HepG2 (cell line): ENCODE measurements around the gene ATP7B. TPM values are rescaled to one million over a fixed set of nuclear protein-coding genes. Genes with fewer than 3 reads are reported as not detected.

ENCODE experiments used
- ATAC-seq: fragments of 200-7000 bp; cut with Tn5 transposase; 3 replicates; pipeline ENCODE4 v1.9.1; 2020; ENCODE audit warnings: mild to moderate bottlenecking, moderate library complexity
- BruUV-seq: library from RNA; stranded (reverse); fragments of 400-500 nt; replicated peaks from 2 replicates; lab custom pipeline; 2021; lab: Mats Ljungman, UMichigan
- CTCF ChIA-PET: fragments of 300-600 bp; formaldehyde crosslinking; extraction: SDS; loops from one replicate; lab custom pipeline; 2021; ENCODE audit warnings: low total read pairs, inconsistent platforms, low intra/inter-chr PET ratio; lab: Yijun Ruan, JAX
- POLR2A ChIA-PET: fragments of 350-600 bp; sonication (Branson Sonifier 250); formaldehyde crosslinking; loops from one replicate; lab custom pipeline; 2020; ENCODE audit warnings: antibody characterized with exemption, inconsistent platforms; lab: Yijun Ruan, JAX
- DNase-seq: peaks from one replicate; pipeline ENCODE4 v3.0.0-alpha.2; 2015; ENCODE audit warnings: low spot score
- FAIRE-seq: peaks from 3 replicates; lab custom pipeline; 2011; peaks lifted over from hg19 to GRCh38; lab: Jason Lieb, UNC
- H2AFZ ChIP-seq: one replicate; pipeline ENCODE4 v1.6.1; 2011; ENCODE audit warnings: low read length, inconsistent platforms
- H3K27ac ChIP-seq: fragments of 300-600 bp; 3 replicates; pipeline ENCODE4 v1.8.0; 2011; ENCODE audit warnings: mixed run types, mild to moderate bottlenecking, mixed read lengths, low read length, inconsistent platforms; ENCODE audit not compliant: insufficient read depth; ENCODE audit errors: extremely low read length
- H3K27me3 ChIP-seq, 2 experiments: fragments of 200-600 bp in 1 of 2; 2 replicates in 1 of 2; 3 replicates in 1 of 2; pipeline versions ENCODE4 v1.6.0 to v1.8.0; 2011; ENCODE audit warnings: low read length in 2 of 2, mild to moderate bottlenecking in 2 of 2, moderate library complexity in 2 of 2, inconsistent platforms in 1 of 2; ENCODE audit not compliant: insufficient read depth in 2 of 2, control insufficient read depth in 1 of 2
- H3K36me3 ChIP-seq, 2 experiments: fragments of 200-600 bp in 1 of 2; replicated peaks in 1 of 2; 2 replicates in 1 of 2; 3 replicates in 1 of 2; pipeline versions ENCODE4 v1.5.1 to v1.8.0; 2011; ENCODE audit warnings: low read length in 2 of 2, inconsistent platforms in 1 of 2; ENCODE audit not compliant: insufficient read depth in 2 of 2, control insufficient read depth in 1 of 2
- H3K4me1 ChIP-seq: 2 replicates; pipeline ENCODE4 v1.5.1; 2012; ENCODE audit warnings: low read length, inconsistent platforms; ENCODE audit not compliant: insufficient read depth
- H3K4me2 ChIP-seq: 2 replicates; pipeline ENCODE4 v1.6.0; 2011; ENCODE audit warnings: low read depth, low read length, inconsistent platforms
- H3K4me3 ChIP-seq, 3 experiments: fragments of 200-600 bp in 1 of 3; sonication (generic), shearing (Covaris generic) in 1 of 3; replicated peaks in 1 of 3; 2 replicates each; pipeline ENCODE4 v1.5.1; 2011 to 2016; ENCODE audit warnings: low read length in 3 of 3, inconsistent platforms in 2 of 3, low read depth in 2 of 3, mild to moderate bottlenecking in 2 of 3, control low read depth in 1 of 3, mixed read lengths in 1 of 3; ENCODE audit not compliant: insufficient read depth in 1 of 3
- H3K79me2 ChIP-seq: one replicate; pipeline ENCODE4 v1.6.1; 2011; ENCODE audit warnings: low read length, inconsistent platforms; ENCODE audit not compliant: insufficient read depth
- H3K9ac ChIP-seq: 2 replicates; pipeline ENCODE4 v1.6.0; 2011; ENCODE audit warnings: mild to moderate bottlenecking, low read depth, low read length, inconsistent platforms; ENCODE audit not compliant: insufficient read depth
- H3K9me3 ChIP-seq: 2 replicates; pipeline ENCODE4 v1.5.1; 2012; ENCODE audit warnings: mild to moderate bottlenecking, low read length
- H4K20me1 ChIP-seq: 2 replicates; pipeline ENCODE4 v1.6.0; 2011; ENCODE audit warnings: inconsistent platforms, mild to moderate bottlenecking, low read length, moderate library complexity; ENCODE audit not compliant: insufficient read depth
- ADNP ChIP-seq: sonication (generic); formaldehyde crosslinking; IDR thresholded peaks from 2 replicates; pipeline ENCODE4 v1.4.0; 2020; ENCODE audit warnings: missing genetic modification reagents
- ARNT2 ChIP-seq: sonication (generic); formaldehyde crosslinking; IDR thresholded peaks from 2 replicates; pipeline ENCODE4 v1.8.0; 2022; ENCODE audit warnings: mild to moderate bottlenecking, low read depth, missing genetic modification reagents, moderate library complexity
- DR1 ChIP-seq: sonication (generic); formaldehyde crosslinking; IDR thresholded peaks from 2 replicates; pipeline ENCODE4 v1.8.0; 2021; ENCODE audit warnings: mild to moderate bottlenecking, missing genetic modification reagents, inconsistent platforms
- GLI4 ChIP-seq: sonication (generic); formaldehyde crosslinking; IDR thresholded peaks from 2 replicates; pipeline ENCODE4 v1.5.1; 2020; ENCODE audit warnings: missing genetic modification reagents, mild to moderate bottlenecking, moderate library complexity, borderline replicate concordance
- IRF2 ChIP-seq: IDR thresholded peaks from 2 replicates; pipeline ENCODE4 v1.6.1; 2018; ENCODE audit warnings: missing genetic modification reagents, missing compliant biosample characterization
- KDM5A ChIP-seq: fragments of 200-600 bp; sonication (generic); IDR thresholded peaks from 2 replicates; pipeline ENCODE4 v1.7.0; 2018; ENCODE audit warnings: antibody characterized with exemption, mild to moderate bottlenecking, low read length, borderline replicate concordance
- KMT2B ChIP-seq: IDR thresholded peaks from 2 replicates; pipeline ENCODE4 v1.6.1; 2016; ENCODE audit warnings: missing genetic modification reagents, missing compliant biosample characterization
- NRL ChIP-seq: sonication (generic); formaldehyde crosslinking; IDR thresholded peaks from 2 replicates; pipeline ENCODE4 v1.5.0; 2020; ENCODE audit warnings: missing genetic modification reagents, mild to moderate bottlenecking, moderate library complexity, borderline replicate concordance
- PAWR ChIP-seq: sonication (generic); formaldehyde crosslinking; IDR thresholded peaks from 2 replicates; pipeline ENCODE4 v1.4.0; 2020; ENCODE audit warnings: missing genetic modification reagents, mild to moderate bottlenecking, borderline replicate concordance
- POLR2G ChIP-seq: fragments of 200-400 bp; formaldehyde crosslinking; IDR thresholded peaks from 2 replicates; pipeline ENCODE4 v1.6.1; 2018; ENCODE audit warnings: mild to moderate bottlenecking, low read depth, low read length, moderate library complexity
- PRPF4 ChIP-seq: fragments of 200-400 bp; formaldehyde crosslinking; IDR thresholded peaks from 2 replicates; pipeline ENCODE4 v1.6.1; 2016; ENCODE audit warnings: low read length, low read depth; ENCODE audit not compliant: poor library complexity, severe bottlenecking
- ZEB1 ChIP-seq: IDR thresholded peaks from 2 replicates; pipeline ENCODE4 v1.6.1; 2012; ENCODE audit warnings: mild to moderate bottlenecking, low read depth, inconsistent platforms; ENCODE audit not compliant: insufficient replicate concordance
- ZNF33A ChIP-seq: sonication (generic); formaldehyde crosslinking; IDR thresholded peaks from 2 replicates; pipeline ENCODE4 v1.5.1; 2020; ENCODE audit warnings: missing genetic modification reagents, mild to moderate bottlenecking, moderate library complexity, borderline replicate concordance
- ZNF703 ChIP-seq: sonication (generic); formaldehyde crosslinking; IDR thresholded peaks from 2 replicates; pipeline ENCODE4 v1.5.1; 2020; ENCODE audit warnings: missing genetic modification reagents, mild to moderate bottlenecking, moderate library complexity, borderline replicate concordance
- ZNF879 ChIP-seq: sonication (generic); formaldehyde crosslinking; IDR thresholded peaks from 2 replicates; pipeline ENCODE4 v1.8.1; 2023; ENCODE audit warnings: missing genetic modification reagents
- ZSCAN31 ChIP-seq: sonication (generic); formaldehyde crosslinking; IDR thresholded peaks from 2 replicates; pipeline ENCODE4 v1.5.0; 2020; ENCODE audit warnings: low read depth, mild to moderate bottlenecking, missing genetic modification reagents
- WGBS: methylation state at CpG from one replicate; pipeline ENCODE4 v1.1.6; 2017; ENCODE audit warnings: low lambda C conversion rate; 5-methylcytosine and 5-hydroxymethylcytosine counted together
- in situ Hi-C: cut with HindIII; loops from 2 replicates; pipeline ENCODE4 v1.10.0; 2017; ENCODE audit warnings: low pct_unique_long_range_greater_than_20kb; ENCODE audit not compliant: extremely low pct_ligation_motif_present
- intact Hi-C: fragments of 100-400 bp; cut with micrococcal nuclease; formaldehyde crosslinking; loops from one replicate; pipeline ENCODE4 v1.10.0; 2022; ENCODE audit not compliant: unreplicated experiment
- polyA plus RNA-seq, 8 experiments: library from polyadenylated mRNA; depleted of rRNA in 3 of 8; stranded (reverse) in 7 of 8; unstranded in 1 of 8; fragments of >200 nt; fragmentation: Illumina TruSeq in 4 of 8; extraction: Trizol in 4 of 8; gene quantifications; 2 replicates each; pipeline versions ENCODE4 v1.2.1 to v1.2.3, GENCODE V29; 2011 to 2016; ENCODE audit warnings: low read depth in 4 of 8, missing spikeins in 1 of 8, mixed read lengths in 1 of 8; ENCODE audit not compliant: insufficient read depth in 1 of 8
- total RNA-seq, 5 experiments: library from RNA; depleted of rRNA; stranded (reverse); fragments of >200 nt; fragmentation: Illumina TruSeq; extraction: Trizol; gene quantifications; 2 replicates each; pipeline ENCODE4 v1.2.3, GENCODE V29; 2016; ENCODE audit warnings: low read depth in 1 of 5
- TF ChIP-seq, protein P1 (sequence below): sonication (generic); formaldehyde crosslinking; IDR thresholded peaks from 2 replicates; pipeline ENCODE4 v1.4.0; 2020; ENCODE audit warnings: mild to moderate bottlenecking, missing genetic modification reagents

Gene ATP7B
- total and polyA plus RNA-seq, 2 of the 13 experiments (the other 11 are each of a cell fraction or from before 2014, with no cell fraction given), result 31.8 to 57.4 TPM

DNA sequence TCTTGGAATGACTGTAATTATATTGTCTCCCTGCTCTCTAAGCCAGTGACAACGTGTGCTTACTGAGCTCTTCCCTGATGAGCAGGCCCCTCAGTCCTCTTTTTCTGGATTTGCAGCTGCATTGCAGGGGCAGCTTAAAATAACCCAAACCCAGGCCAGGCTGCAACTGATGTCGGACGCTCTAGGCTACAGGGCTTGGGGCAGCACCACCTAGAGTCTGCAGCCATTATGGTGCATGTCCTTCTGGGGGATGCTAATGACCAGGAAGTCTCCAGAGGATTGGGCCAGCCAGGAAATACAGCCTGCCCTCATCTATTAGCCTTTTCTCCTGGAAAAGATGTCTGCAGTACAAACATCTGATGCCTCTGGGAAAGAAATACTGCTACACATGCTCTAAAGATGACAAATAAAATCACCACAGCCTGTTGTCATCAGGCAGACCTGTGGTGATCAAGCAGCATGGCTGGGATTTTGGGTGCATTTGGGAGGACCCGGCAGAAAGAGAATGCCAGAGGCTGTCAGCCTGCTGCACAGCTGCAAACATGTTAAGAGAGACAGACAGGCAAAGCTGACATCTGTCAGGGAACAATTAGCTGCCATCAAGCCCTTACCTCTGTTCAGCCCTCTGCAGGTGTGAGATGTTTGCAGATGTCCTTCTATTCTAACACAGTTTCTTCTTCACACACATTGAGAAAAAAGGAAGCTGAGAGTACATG, 97.7 kb downstream of the ATP7B start (continued):
- TF ChIP-seq IRF2 (CRISPR knock-in tag) (no peak), PAWR (CRISPR knock-in tag) (no peak), POLR2G (no peak), ZNF33A (CRISPR knock-in tag) (no peak), KDM5A (no peak), ZNF703 (no peak), ZNF879 (CRISPR knock-in tag) (no peak)

DNA sequence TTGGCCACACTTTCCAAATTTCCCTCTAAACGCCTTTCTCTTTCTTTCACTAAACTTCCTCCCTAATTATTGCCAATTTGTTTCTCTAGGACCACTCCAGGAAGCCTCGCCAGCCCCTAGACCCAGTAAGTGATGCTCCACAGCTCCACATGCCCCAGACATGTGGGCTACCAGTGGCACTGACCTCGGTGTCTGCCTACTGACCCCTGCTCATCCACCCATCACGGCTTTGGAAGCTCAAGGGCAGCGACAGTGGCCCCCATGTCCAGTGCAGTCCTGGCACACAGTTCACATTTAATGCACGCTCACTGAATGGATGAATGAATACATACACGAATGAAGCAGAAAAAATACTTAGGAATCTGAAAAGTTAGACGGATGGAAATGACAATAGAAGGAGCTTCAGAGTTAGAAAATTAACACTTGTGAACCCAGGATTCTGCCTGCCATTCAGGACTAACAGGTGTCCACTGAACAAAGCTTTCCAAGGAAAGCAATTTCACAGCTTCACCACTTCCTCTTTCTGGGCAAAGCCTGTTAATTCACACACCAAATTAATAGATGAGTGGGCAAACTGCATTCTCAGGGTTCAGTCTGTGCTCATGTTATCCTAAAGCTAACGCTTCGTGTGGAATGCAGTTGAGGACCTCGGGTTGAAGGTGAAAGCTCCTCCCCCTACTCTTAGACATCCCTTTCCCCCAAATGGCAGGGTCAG, 98.6 kb downstream of the ATP7B start:
- no peak overlapping the region for H3K4me2 ChIP-seq
- FAIRE-seq, result no peak
- H3K27me3 ChIP-seq, result no peaks in the 10 kb centered on the region
- H3K9ac ChIP-seq, result no peak overlapping the region
- 94% methylated on average over 11 of the region's 11 CpGs for WGBS
- H4K20me1 ChIP-seq, result no peaks in the 10 kb centered on the region
- BruUV-seq, result no TSS peak
- H3K36me3 ChIP-seq, result peaks cover 9 to 16% of the 10 kb centered on the region in 2 experiments; a peak in 4 of 5 replicates
- in situ Hi-C loops (no loop called here), intact Hi-C loops (no loop called here)
- no peaks in the 10 kb centered on the region for H3K9me3 ChIP-seq
- no peaks in the 10 kb centered on the region for H3K79me2 ChIP-seq
- no peaks in the 10 kb centered on the region for H3K4me1 ChIP-seq
- no peak overlapping the region for H3K4me3 ChIP-seq
- ATAC-seq, result no peak
- CTCF ChIA-PET, result no interaction called here
- DNase-seq, result no peak
- POLR2A ChIA-PET, result no interaction called here
- no peak overlapping the region for H2AFZ ChIP-seq
- no peak overlapping the region for H3K27ac ChIP-seq
- TF ChIP-seq GLI4, result no peak
- TF ChIP-seq NRL, result no peak
- no peak for TF ChIP-seq ADNP (CRISPR knock-in tag)
- TF ChIP-seq ZSCAN31 (CRISPR knock-in tag), result no peak
- no peak for TF ChIP-seq ZEB1
- no peak for TF ChIP-seq PRPF4
- TF ChIP-seq DR1 (CRISPR knock-in tag), result no peak
- TF ChIP-seq KMT2B (CRISPR knock-in tag), result no peak
- TF ChIP-seq, protein P1, sequence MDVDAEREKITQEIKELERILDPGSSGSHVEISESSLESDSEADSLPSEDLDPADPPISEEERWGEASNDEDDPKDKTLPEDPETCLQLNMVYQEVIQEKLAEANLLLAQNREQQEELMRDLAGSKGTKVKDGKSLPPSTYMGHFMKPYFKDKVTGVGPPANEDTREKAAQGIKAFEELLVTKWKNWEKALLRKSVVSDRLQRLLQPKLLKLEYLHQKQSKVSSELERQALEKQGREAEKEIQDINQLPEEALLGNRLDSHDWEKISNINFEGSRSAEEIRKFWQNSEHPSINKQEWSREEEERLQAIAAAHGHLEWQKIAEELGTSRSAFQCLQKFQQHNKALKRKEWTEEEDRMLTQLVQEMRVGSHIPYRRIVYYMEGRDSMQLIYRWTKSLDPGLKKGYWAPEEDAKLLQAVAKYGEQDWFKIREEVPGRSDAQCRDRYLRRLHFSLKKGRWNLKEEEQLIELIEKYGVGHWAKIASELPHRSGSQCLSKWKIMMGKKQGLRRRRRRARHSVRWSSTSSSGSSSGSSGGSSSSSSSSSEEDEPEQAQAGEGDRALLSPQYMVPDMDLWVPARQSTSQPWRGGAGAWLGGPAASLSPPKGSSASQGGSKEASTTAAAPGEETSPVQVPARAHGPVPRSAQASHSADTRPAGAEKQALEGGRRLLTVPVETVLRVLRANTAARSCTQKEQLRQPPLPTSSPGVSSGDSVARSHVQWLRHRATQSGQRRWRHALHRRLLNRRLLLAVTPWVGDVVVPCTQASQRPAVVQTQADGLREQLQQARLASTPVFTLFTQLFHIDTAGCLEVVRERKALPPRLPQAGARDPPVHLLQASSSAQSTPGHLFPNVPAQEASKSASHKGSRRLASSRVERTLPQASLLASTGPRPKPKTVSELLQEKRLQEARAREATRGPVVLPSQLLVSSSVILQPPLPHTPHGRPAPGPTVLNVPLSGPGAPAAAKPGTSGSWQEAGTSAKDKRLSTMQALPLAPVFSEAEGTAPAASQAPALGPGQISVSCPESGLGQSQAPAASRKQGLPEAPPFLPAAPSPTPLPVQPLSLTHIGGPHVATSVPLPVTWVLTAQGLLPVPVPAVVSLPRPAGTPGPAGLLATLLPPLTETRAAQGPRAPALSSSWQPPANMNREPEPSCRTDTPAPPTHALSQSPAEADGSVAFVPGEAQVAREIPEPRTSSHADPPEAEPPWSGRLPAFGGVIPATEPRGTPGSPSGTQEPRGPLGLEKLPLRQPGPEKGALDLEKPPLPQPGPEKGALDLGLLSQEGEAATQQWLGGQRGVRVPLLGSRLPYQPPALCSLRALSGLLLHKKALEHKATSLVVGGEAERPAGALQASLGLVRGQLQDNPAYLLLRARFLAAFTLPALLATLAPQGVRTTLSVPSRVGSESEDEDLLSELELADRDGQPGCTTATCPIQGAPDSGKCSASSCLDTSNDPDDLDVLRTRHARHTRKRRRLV (CRISPR knock-in tag), result no peak
- no peak for TF ChIP-seq ARNT2 (CRISPR knock-in tag)
